GM23338 (cell line): ENCODE measurements around the gene OTOGL. TPM values are rescaled to one million over a fixed set of nuclear protein-coding genes. Genes with fewer than 3 reads are reported as not detected.

Experiments
- ATAC-seq: fragments of 200-7000 bp; cut with Tn5 transposase; 3 replicates; pipeline ENCODE4 v1.9.1; 2020
- DNase-seq: peaks from one replicate; pipeline ENCODE4 v3.0.0-alpha.2; 2015; ENCODE audit warnings: low spot score
- H2AFZ ChIP-seq: fragments of 200-600 bp; sonication (generic); 2 replicates; pipeline ENCODE4 v1.8.0; 2016; ENCODE audit warnings: antibody characterized with exemption, mild to moderate bottlenecking, moderate library complexity
- H3F3A ChIP-seq: fragments of 200-600 bp; sonication (generic); replicated peaks from 2 replicates; pipeline ENCODE4 v1.8.0; 2017; ENCODE audit warnings: antibody characterized with exemption, mixed run types, low read depth
- H3K27ac ChIP-seq: fragments of 200-600 bp; sonication (generic); 2 replicates; pipeline ENCODE4 v1.6.1; 2016; ENCODE audit warnings: low read depth
- H3K27me3 ChIP-seq: fragments of 200-600 bp; sonication (generic); 2 replicates; pipeline ENCODE4 v1.8.0; 2016; ENCODE audit warnings: mild to moderate bottlenecking, mixed run types, moderate library complexity; ENCODE audit not compliant: insufficient read depth
- H3K36me3 ChIP-seq: fragments of 200-600 bp; sonication (generic); 2 replicates; pipeline ENCODE4 v1.8.0; 2016; ENCODE audit warnings: mild to moderate bottlenecking; ENCODE audit not compliant: insufficient read depth
- H3K4me1 ChIP-seq: fragments of 200-600 bp; sonication (generic); 2 replicates; pipeline ENCODE4 v1.8.0; 2016; ENCODE audit warnings: mild to moderate bottlenecking, moderate library complexity; ENCODE audit not compliant: insufficient read depth
- H3K4me2 ChIP-seq: fragments of 200-600 bp; sonication (generic); 2 replicates; pipeline ENCODE4 v1.7.1; 2017; ENCODE audit warnings: mixed run types
- H3K4me3 ChIP-seq: fragments of 200-600 bp; sonication (generic); 2 replicates; pipeline ENCODE4 v1.6.1; 2016; ENCODE audit warnings: mixed run types
- H3K79me2 ChIP-seq: fragments of 200-600 bp; sonication (generic); replicated peaks from 2 replicates; pipeline ENCODE4 v1.8.0; 2017; ENCODE audit warnings: mild to moderate bottlenecking; ENCODE audit not compliant: insufficient read depth
- H3K9me2 ChIP-seq: fragments of 200-600 bp; sonication (generic); 2 replicates; pipeline ENCODE4 v1.8.0; 2017; ENCODE audit not compliant: insufficient read depth
- H4K20me1 ChIP-seq: fragments of 200-600 bp; sonication (generic); replicated peaks from 2 replicates; pipeline ENCODE4 v1.8.0; 2017; ENCODE audit warnings: mild to moderate bottlenecking; ENCODE audit not compliant: insufficient read depth
- H3K27ac Mint-ChIP-seq: 2 replicates; pipeline ENCODE4 v1.8.0; 2020; ENCODE audit warnings: inconsistent platforms, mild to moderate bottlenecking, moderate library complexity, mixed read lengths
- H3K27me3 Mint-ChIP-seq: 3 replicates; pipeline ENCODE4 v1.8.0; 2022; ENCODE audit warnings: low read depth, mild to moderate bottlenecking, moderate library complexity, mixed read lengths, inconsistent platforms; ENCODE audit not compliant: insufficient read depth, poor library complexity
- H3K36me3 Mint-ChIP-seq: 3 replicates; pipeline ENCODE4 v1.8.0; 2021; ENCODE audit warnings: low read depth, mild to moderate bottlenecking, inconsistent platforms, moderate library complexity, mixed read lengths
- H3K4me1 Mint-ChIP-seq: 3 replicates; pipeline ENCODE4 v1.8.0; 2020; ENCODE audit warnings: mild to moderate bottlenecking, inconsistent platforms, mixed read lengths
- H3K4me3 Mint-ChIP-seq: 3 replicates; pipeline ENCODE4 v1.8.0; 2021; ENCODE audit warnings: moderate library complexity, mild to moderate bottlenecking, inconsistent platforms, mixed read lengths
- H3K9me3 Mint-ChIP-seq: 3 replicates; pipeline ENCODE4 v1.8.0; 2020; ENCODE audit warnings: moderate library complexity, mild to moderate bottlenecking, inconsistent platforms, mixed read lengths
- EZH2phosphoT487 ChIP-seq: fragments of 200-600 bp; sonication (generic); IDR thresholded peaks from one replicate; pipeline ENCODE4 v1.8.1; 2018; ENCODE audit warnings: antibody characterized with exemption; ENCODE audit not compliant: unreplicated experiment
- JUNB ChIP-seq: IDR thresholded peaks from one replicate; pipeline ENCODE4 v1.6.1; 2016; ENCODE audit warnings: antibody characterized with exemption; ENCODE audit not compliant: unreplicated experiment
- STAT1 ChIP-seq: IDR thresholded peaks from one replicate; pipeline ENCODE4 v1.6.1; 2016; ENCODE audit warnings: antibody characterized with exemption; ENCODE audit not compliant: unreplicated experiment
- ZNF331 ChIP-seq: fragments of 250-450 bp; sonication (Bioruptor Pico); IDR thresholded peaks from 2 replicates; pipeline ENCODE4 v1.5.0; 2020; ENCODE audit warnings: low read depth, mild to moderate bottlenecking, moderate library complexity
- polyA plus RNA-seq: library from polyadenylated mRNA; unstranded; fragments of >200 nt; fragmentation: Nextera tagmentation; extraction: Ambion mirVana; gene quantifications from 2 replicates; pipeline ENCODE4 v1.2.1, GENCODE V29; 2016
- total RNA-seq: library from RNA; depleted of rRNA; stranded (reverse); fragments of >200 nt; shearing (Covaris generic); gene quantifications from 2 replicates; pipeline ENCODE4 v1.2.3, GENCODE V29; 2014
- TF ChIP-seq, protein P1 (sequence below): IDR thresholded peaks from 2 replicates; pipeline ENCODE4 v1.6.1; 2016; ENCODE audit warnings: antibody characterized with exemption
- TF ChIP-seq, protein P2 (sequence below), 2 experiments: fragments of 200-600 bp in 1 of 2; sonication (generic) in 1 of 2; conservative IDR thresholded peaks; 2 replicates each; pipeline versions ENCODE4 v1.5.1 to v1.6.1; 2016 to 2017; ENCODE audit warnings: antibody characterized with exemption in 2 of 2, low read depth in 2 of 2, mild to moderate bottlenecking in 2 of 2, moderate library complexity in 1 of 2
- TF ChIP-seq, protein P3 (sequence below): IDR thresholded peaks from one replicate; pipeline ENCODE4 v1.6.1; 2018; ENCODE audit warnings: antibody characterized with exemption; ENCODE audit not compliant: unreplicated experiment
- TF ChIP-seq, protein P4 (sequence below): fragments of 250-450 bp; sonication (Bioruptor Pico); IDR thresholded peaks from 2 replicates; pipeline ENCODE4 v1.5.0; 2020; ENCODE audit warnings: mild to moderate bottlenecking, moderate library complexity

The OTOGL gene
- total and polyA plus RNA-seq, 2 experiments from 2014 or later = 0.36 to 0.66 TPM

DNA sequence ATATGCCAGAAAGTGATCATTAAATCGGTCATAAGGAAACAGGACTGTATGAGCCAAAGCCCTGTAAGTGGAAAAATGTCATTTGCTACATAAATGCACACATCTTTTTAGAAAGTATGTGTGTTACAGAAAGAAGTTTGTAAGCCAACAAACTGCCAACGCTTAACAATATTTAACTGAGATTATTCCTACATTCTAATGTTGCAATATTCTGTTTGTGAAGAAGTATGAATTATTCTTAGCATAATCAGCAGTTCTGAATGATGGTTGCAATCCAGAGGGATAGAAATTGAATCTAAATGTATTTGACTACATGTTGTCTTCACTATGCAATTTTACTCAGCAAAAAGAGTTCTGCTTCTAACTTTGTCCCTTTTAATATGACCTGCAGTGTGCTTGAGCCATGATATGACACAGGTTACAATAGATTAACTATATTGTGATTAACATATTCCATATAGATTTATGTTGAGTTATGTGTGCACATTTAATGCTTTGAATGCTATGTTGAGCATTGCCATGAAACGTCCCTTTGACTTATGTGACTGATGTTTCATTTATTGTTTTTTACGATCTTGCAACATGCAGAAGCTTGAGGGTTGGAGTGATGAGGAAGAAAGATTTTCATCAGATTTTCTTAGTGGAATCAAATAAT, 277.9 kb downstream of the OTOGL start:
- Histone ChIP-seq H3K4me2 (no peak overlapping the region), H3K4me1 (no peaks in the 10 kb centered on the region), H3K79me2 (no peaks in the 10 kb centered on the region), H3K27me3 (no peaks in the 10 kb centered on the region), H2AFZ (no peak overlapping the region), H3F3A (no peaks in the 10 kb centered on the region), H3K27ac (no peak overlapping the region), H3K4me3 (no peak overlapping the region), H4K20me1 (no peaks in the 10 kb centered on the region), H3K9me2 (no peaks in the 10 kb centered on the region; the same call in 1 of the 2 replicates), H3K36me3 (no peaks in the 10 kb centered on the region)
- TF ChIP-seq EZH2phosphoT487 = no peak
- H3K9me3 Mint-ChIP-seq = no peaks in the 10 kb centered on the region
- ATAC-seq = no peak
- H3K4me3 Mint-ChIP-seq = no peak overlapping the region
- H3K27me3 Mint-ChIP-seq = no peaks in the 10 kb centered on the region
- no peak for DNase-seq
- H3K27ac Mint-ChIP-seq = no peak overlapping the region
- no peaks in the 10 kb centered on the region for H3K36me3 Mint-ChIP-seq
- no peaks in the 10 kb centered on the region for H3K4me1 Mint-ChIP-seq

DNA sequence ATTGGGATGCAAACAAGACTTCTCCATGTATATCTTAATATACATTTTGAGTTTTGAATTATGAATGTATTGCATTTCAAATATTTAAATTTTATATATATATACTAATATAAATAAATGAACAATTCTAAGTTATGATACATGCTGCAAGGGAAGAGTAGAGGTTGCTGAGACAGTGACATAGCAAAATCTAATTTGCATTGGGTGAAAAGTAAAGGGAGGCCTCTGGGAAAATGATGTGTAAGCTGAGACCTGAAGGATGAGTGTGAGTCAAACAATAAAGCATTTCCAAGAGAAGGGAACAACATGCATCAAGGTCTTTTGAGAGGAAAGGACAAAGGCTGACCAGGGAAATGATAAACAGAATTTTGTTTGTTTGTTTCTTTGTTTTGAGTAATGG, 281.8 kb downstream of the OTOGL start:
- ATAC-seq = no peak
- peaks cover 2% of the 10 kb centered on the region for H3K27me3 Mint-ChIP-seq
- no peaks in the 10 kb centered on the region for H3K4me1 ChIP-seq
- no peaks in the 10 kb centered on the region for H3F3A ChIP-seq
- no peak overlapping the region for H3K4me3 ChIP-seq
- no peak overlapping the region for H3K27ac Mint-ChIP-seq
- no peak overlapping the region for H3K4me2 ChIP-seq
- no peaks in the 10 kb centered on the region for H3K79me2 ChIP-seq
- no peak overlapping the region for H3K4me3 Mint-ChIP-seq
- no peaks in the 10 kb centered on the region; the same call in 1 of the 2 replicates for H3K9me2 ChIP-seq
- H3K27me3 ChIP-seq = no peaks in the 10 kb centered on the region
- no peaks in the 10 kb centered on the region for H3K9me3 Mint-ChIP-seq
- H3K4me1 Mint-ChIP-seq = no peaks in the 10 kb centered on the region
- H3K27ac ChIP-seq = no peak overlapping the region
- H4K20me1 ChIP-seq = no peaks in the 10 kb centered on the region
- no peaks in the 10 kb centered on the region for H3K36me3 Mint-ChIP-seq
- no peak overlapping the region for H2AFZ ChIP-seq
- no peak for DNase-seq
- no peaks in the 10 kb centered on the region for H3K36me3 ChIP-seq
- TF ChIP-seq, protein P1, sequence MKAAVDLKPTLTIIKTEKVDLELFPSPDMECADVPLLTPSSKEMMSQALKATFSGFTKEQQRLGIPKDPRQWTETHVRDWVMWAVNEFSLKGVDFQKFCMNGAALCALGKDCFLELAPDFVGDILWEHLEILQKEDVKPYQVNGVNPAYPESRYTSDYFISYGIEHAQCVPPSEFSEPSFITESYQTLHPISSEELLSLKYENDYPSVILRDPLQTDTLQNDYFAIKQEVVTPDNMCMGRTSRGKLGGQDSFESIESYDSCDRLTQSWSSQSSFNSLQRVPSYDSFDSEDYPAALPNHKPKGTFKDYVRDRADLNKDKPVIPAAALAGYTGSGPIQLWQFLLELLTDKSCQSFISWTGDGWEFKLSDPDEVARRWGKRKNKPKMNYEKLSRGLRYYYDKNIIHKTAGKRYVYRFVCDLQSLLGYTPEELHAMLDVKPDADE = no peak
- TF ChIP-seq EZH2phosphoT487 = no peak
- TF ChIP-seq, protein P2, sequence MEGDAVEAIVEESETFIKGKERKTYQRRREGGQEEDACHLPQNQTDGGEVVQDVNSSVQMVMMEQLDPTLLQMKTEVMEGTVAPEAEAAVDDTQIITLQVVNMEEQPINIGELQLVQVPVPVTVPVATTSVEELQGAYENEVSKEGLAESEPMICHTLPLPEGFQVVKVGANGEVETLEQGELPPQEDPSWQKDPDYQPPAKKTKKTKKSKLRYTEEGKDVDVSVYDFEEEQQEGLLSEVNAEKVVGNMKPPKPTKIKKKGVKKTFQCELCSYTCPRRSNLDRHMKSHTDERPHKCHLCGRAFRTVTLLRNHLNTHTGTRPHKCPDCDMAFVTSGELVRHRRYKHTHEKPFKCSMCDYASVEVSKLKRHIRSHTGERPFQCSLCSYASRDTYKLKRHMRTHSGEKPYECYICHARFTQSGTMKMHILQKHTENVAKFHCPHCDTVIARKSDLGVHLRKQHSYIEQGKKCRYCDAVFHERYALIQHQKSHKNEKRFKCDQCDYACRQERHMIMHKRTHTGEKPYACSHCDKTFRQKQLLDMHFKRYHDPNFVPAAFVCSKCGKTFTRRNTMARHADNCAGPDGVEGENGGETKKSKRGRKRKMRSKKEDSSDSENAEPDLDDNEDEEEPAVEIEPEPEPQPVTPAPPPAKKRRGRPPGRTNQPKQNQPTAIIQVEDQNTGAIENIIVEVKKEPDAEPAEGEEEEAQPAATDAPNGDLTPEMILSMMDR (conservative IDR thresholded peaks at IDR 0.05; ENCODE audit: low read depth in 2 of 2) = no peak
- TF ChIP-seq STAT1 = no peak
- TF ChIP-seq, protein P3, sequence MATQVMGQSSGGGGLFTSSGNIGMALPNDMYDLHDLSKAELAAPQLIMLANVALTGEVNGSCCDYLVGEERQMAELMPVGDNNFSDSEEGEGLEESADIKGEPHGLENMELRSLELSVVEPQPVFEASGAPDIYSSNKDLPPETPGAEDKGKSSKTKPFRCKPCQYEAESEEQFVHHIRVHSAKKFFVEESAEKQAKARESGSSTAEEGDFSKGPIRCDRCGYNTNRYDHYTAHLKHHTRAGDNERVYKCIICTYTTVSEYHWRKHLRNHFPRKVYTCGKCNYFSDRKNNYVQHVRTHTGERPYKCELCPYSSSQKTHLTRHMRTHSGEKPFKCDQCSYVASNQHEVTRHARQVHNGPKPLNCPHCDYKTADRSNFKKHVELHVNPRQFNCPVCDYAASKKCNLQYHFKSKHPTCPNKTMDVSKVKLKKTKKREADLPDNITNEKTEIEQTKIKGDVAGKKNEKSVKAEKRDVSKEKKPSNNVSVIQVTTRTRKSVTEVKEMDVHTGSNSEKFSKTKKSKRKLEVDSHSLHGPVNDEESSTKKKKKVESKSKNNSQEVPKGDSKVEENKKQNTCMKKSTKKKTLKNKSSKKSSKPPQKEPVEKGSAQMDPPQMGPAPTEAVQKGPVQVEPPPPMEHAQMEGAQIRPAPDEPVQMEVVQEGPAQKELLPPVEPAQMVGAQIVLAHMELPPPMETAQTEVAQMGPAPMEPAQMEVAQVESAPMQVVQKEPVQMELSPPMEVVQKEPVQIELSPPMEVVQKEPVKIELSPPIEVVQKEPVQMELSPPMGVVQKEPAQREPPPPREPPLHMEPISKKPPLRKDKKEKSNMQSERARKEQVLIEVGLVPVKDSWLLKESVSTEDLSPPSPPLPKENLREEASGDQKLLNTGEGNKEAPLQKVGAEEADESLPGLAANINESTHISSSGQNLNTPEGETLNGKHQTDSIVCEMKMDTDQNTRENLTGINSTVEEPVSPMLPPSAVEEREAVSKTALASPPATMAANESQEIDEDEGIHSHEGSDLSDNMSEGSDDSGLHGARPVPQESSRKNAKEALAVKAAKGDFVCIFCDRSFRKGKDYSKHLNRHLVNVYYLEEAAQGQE = no peak
- TF ChIP-seq JUNB = no peak
- TF ChIP-seq ZNF331 (CRISPR knock-in tag) = no peak
- TF ChIP-seq, protein P4, sequence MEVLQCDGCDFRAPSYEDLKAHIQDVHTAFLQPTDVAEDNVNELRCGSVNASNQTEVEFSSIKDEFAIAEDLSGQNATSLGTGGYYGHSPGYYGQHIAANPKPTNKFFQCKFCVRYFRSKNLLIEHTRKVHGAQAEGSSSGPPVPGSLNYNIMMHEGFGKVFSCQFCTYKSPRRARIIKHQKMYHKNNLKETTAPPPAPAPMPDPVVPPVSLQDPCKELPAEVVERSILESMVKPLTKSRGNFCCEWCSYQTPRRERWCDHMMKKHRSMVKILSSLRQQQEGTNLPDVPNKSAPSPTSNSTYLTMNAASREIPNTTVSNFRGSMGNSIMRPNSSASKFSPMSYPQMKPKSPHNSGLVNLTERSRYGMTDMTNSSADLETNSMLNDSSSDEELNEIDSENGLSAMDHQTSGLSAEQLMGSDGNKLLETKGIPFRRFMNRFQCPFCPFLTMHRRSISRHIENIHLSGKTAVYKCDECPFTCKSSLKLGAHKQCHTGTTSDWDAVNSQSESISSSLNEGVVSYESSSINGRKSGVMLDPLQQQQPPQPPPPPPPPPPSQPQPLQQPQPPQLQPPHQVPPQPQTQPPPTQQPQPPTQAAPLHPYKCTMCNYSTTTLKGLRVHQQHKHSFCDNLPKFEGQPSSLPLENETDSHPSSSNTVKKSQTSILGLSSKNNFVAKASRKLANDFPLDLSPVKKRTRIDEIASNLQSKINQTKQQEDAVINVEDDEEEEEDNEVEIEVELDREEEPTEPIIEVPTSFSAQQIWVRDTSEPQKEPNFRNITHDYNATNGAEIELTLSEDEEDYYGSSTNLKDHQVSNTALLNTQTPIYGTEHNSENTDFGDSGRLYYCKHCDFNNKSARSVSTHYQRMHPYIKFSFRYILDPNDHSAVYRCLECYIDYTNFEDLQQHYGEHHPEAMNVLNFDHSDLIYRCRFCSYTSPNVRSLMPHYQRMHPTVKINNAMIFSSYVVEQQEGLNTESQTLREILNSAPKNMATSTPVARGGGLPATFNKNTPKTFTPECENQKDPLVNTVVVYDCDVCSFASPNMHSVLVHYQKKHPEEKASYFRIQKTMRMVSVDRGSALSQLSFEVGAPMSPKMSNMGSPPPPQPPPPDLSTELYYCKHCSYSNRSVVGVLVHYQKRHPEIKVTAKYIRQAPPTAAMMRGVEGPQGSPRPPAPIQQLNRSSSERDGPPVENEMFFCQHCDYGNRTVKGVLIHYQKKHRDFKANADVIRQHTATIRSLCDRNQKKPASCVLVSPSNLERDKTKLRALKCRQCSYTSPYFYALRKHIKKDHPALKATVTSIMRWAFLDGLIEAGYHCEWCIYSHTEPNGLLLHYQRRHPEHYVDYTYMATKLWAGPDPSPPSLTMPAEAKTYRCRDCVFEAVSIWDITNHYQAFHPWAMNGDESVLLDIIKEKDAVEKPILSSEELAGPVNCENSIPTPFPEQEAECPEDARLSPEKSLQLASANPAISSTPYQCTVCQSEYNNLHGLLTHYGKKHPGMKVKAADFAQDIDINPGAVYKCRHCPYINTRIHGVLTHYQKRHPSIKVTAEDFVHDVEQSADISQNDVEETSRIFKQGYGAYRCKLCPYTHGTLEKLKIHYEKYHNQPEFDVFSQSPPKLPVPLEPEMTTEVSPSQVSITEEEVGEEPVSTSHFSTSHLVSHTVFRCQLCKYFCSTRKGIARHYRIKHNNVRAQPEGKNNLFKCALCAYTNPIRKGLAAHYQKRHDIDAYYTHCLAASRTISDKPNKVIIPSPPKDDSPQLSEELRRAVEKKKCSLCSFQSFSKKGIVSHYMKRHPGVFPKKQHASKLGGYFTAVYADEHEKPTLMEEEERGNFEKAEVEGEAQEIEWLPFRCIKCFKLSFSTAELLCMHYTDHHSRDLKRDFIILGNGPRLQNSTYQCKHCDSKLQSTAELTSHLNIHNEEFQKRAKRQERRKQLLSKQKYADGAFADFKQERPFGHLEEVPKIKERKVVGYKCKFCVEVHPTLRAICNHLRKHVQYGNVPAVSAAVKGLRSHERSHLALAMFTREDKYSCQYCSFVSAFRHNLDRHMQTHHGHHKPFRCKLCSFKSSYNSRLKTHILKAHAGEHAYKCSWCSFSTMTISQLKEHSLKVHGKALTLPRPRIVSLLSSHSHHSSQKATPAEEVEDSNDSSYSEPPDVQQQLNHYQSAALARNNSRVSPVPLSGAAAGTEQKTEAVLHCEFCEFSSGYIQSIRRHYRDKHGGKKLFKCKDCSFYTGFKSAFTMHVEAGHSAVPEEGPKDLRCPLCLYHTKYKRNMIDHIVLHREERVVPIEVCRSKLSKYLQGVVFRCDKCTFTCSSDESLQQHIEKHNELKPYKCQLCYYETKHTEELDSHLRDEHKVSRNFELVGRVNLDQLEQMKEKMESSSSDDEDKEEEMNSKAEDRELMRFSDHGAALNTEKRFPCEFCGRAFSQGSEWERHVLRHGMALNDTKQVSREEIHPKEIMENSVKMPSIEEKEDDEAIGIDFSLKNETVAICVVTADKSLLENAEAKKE (CRISPR knock-in tag) = no peak
